HG03095 (cell line): ENCODE data around the gene ST7.

Experiments used
- ATAC-seq: cut with Tn5 transposase; IDR thresholded peaks from one replicate; pipeline ENCODE4 v1.9.1; 2021; ENCODE audit warnings: moderate library complexity; ENCODE audit not compliant: unreplicated experiment

ST7 gene

DNA sequence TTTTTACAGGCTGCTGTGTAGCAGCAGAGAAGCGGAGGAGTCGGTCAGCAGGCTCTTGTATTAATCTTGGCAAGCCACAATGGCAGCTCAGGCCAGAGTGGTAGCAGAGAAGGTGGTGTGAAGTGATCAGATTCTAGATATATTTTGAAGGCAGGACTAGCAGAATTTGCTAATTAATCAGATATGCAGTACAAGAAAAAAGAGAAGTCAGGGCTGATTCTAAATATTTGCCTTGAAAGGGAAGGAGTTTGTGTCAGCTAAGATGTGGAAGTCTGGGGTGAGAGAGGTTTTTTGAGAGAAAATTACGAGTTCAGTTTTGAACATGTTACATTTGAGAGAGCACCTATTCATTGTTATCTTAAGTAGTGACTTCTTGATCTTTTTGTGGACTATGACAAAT, 193.2 kb downstream of the ST7 start:
- ATAC-seq, result no peak

DNA sequence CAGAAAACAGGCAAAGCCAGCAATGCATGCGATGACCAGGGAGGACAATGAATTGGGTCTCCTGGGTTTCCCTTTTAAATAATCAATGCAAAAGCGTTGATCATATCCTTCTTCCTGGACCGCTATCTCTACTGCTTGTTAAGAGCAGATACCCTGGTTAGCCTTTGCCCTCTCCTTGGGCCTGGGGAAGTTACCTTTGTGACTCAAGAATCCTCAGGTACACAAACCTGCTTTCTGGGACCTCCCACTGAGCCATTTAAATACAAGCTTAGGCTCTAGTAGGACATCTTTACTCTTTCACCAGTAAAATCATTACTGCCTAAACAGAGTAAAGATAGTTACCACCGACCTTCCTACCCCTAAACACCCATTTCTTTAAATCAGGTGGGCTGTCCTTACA, 195.7 kb downstream of the ST7 start:
- no peak for ATAC-seq

DNA sequence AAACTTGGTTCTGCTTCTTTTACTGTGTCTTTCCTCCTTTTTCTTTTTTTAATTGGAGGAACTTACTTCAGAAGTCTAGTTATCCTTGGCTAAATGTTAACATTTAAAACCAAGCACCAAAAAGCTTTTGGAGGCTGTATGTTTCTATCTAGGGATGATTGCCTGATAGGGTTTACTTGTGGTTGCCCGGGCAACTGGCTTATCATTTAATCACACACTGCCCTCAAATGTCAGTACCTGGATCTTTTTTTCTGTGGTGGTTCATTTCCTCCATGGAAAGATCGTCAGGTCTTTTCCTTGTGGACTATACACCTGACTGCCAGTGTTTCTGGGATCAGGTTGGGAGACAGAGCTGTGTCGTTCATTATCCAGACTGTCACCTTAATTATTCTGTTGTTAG, 196.4 kb downstream of the ST7 start:
- ATAC-seq, result no peak

DNA sequence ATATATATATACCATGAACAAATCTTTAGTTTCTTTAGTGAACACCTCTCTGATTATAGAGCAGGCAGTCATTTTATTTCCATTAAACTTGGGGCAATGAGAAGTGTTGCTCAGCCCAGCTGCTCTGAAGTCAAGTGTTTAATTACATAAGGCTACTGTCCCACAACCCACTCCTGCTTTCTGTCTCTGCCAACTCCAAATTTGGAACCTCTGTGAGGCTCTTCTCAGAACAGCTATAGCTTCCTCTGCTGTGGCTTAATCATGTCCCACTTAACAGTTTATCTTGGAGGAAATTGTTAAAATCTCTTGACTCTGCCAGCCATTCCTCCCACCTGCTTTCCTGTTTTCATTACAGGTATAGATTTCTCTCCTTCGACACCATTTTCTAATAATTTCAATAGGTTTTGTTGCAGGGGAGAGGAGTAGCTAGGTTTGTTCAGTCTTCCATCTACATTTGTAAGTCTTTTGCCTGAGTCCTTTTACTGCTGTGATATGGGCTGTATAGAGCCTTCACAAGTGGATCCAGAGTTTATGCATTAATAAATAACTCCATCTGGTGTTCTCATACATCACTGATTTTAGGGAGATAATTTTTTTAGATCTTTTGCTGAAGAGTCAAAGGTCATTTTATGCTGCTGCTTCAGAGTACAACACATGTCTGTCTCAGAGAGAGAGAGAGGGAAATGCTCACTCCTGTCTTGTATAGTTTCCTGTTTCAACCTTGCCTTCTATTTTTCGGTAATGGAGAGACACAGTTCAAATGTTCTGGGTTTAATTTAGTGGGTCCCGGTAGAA, 199.1 kb downstream of the ST7 start:
- ATAC-seq, result no peak

DNA sequence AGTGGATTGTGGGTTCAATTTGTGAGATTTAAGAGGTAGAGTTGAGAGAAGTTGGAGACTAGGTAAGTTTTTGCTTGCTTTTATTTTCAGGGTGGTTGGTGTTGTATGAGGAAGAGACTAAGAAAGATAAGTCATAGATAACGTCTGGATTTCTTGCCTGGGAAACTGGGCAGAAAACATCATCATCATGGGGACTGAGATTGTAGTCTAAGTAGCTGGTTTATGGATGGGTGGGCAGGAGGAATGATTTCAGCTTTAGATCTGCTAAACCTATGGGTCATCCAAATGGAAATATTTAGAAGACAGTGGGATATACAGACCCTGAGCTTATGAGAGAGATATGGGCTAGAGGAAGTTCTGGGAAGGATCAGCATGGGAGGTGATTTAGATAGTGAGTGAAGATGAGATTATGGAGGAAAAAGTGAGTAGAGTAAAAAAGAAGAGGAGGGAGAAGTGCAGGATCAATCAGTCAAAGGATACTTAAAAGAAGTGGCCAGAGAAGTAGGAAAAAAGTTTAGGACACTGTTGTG, 199.8 kb downstream of the ST7 start:
- ATAC-seq, result no peak

DNA sequence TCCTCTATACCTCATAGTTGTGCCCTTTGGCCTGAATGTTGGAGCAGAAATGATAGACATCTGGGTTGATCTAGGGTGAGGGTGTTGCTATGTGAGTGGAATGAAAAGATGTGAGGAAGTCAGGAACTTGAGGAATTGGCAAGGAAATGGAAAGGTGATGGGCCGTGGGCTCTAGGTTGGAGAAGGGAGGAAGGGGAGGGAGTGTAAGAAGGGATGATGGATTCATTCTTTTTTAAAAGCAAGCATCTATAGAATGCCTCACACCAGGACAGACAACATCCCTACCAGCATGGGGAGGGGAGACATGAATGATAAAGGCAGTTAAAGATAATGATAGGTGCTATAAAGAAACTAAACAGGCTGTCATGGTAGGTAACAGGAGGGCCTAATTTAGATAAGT, 201.4 kb downstream of the ST7 start:
- ATAC-seq, result no peak

DNA sequence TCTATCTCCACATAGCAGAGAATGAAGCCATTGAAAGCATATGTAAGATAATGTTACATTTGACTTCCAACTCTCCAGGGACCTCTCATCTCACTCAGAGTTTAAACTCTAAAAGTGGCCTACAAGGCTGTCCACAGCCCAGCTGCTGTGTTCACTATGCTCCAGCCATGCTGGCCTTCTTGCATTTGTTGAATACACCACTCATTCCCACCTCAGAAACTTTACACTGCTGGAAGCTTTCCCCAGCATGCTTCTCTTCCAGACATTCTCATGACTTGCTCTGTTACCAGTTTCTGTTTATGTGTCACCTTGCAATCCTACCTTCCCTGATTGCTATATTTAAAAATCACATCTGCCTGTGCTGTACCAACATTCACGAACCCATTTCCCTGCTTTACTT, 202.4 kb downstream of the ST7 start:
- ATAC-seq, result no peak

DNA sequence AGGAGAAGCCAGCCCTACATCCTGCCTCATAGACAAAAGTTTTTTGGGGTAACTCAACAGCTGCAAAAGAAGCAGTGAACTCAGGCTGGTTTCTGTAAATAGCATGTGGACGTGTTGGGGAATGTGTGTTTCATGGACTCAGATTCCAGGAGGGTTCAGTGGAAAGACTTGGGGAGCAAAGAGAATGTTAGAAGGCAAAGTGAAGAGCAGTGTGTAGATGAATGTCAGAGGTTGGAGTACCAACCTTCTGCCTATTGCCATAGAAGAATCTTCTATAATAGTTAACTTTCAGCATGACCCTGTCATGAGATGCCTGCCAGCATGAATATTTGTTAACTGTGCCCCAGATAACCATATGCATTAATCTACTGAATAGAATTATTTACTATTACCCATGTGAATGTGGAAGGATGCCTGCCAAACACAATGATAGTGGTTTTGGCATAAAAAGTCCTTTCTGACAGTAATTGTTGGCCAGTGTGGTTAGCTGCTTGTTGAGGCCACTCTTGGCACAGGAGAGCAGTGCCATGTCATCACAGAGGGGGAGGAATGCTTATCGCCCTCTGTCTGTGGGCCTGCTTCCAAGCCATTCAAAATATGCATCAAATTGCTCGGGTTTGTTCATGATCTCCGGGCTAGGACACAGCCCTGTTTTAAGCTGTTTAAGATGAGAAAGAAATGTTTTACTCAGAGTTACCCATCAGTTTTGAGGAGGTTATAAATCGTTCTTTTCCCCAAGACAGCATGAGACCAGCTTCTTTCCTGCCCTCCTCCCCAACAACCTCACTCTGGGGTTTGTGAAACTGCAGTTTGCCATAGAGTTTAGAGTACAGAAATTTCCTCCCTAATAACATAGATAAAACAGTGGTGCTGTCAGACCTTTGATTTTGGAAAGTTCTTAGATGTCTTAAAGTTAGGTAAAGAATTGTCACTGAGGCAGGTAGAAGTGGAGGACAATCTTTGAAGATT, 204.2 kb downstream of the ST7 start:
- no peak for ATAC-seq

DNA sequence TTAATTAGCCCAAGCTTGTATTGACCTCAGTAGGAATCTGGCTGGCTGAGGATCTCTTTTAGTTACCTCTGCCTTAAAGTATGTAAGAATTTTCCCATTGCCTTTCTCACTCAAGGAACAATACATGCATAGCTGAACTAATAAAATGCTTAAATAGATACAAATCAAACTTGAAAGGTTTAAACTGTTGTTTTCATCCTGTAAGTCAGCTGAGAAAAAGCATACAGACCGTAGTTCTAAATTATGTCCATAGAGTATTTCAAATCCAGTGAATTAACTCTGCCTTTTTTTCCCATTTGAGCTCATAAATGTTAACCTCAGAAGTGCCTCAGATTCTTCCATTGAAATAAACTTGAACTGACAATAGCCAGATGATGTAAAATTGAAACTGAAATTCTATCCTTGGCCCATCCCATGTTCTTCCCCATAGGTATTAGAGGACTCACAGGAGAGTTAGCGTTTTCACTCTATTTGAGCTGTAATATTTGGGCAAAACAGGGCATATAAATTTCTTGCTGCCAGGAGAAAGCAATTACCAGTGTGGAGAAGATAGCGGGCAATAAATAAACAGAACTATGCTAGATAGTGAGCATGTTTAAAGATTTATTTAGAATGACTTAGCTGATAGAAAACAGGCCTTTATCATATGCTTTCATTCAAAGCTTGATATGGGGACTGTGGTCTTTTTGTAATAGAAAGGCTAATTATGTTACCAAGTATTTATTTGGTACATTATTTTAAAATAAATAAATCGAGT, 205.8 kb downstream of the ST7 start:
- no peak for ATAC-seq

DNA sequence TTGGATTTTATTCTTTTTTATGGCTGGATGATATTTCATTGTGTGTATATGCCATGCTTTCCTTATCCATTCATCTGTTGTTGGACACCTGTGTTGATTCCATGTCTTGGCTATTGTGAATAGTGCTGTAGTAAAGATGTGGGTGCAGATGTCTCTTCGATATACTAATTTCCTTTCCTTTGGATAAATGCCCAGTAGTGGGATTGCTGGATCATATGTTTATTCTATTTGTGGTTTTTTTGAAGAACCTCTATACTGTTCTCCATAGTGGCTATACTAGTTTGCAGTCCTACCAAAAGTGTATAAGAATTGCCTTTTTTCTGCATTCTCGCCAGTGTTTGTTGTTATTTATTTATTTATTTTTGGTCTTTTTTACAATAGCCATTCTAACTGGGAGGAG, 209.8 kb downstream of the ST7 start:
- ATAC-seq, result no peak

DNA sequence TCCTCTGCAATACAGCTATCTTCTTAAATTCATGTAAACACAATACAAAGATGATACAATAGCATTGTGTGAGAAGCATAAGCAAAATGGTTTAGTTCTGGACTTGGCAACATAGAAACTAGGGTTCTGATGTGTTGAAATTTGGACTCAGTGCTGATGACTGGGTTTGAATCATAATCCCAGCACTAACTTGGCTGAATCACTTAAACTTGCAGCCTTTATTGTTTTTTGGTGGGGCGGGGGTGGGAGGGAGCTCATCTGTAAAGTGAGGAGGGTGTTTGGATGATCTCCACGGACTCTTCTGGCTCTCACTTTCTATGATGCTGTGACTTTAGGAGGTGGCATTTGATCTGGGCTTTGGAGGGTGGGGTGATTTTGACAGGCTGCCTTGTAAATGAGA, 211.3 kb downstream of the ST7 start:
- ATAC-seq, result no peak

DNA sequence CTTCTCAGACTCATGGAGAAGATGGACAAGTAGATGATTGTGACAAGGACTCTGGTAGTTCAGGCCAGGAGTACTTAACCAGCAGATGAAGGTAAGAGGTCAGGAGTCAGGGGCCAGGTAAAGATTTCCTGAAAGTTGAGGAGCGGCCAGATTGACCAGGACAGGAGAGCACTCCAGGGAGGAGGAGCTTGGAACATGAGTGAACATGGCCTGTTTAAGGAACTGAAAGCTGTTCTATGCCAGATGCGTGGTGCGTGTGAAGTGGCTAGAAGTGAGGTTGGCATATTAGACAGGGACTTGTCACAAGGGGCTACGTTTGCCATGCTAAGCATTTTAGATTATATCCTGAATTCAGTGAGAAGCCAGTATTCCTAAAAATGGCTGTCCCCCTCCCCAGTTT, 212.4 kb downstream of the ST7 start:
- no peak for ATAC-seq

DNA sequence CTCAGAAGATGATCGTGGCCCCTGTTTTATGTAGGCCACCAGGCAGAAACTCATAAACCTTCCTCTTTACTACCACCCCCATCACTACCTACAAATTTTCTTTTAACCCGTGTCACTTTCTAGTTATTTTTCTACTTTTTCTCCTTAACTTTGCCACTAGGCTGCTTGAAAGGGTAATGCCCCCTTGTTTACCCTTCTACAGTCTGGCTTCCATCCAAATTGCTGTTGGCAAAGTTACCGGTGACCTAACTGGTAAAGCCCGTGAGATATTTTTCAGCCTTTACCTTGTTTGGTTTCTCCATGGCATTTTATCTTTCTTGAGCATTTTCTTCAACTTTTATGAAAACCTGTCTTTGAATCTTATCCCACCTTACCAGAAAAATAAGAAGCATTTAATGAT, 216.6 kb downstream of the ST7 start:
- no peak for ATAC-seq

DNA sequence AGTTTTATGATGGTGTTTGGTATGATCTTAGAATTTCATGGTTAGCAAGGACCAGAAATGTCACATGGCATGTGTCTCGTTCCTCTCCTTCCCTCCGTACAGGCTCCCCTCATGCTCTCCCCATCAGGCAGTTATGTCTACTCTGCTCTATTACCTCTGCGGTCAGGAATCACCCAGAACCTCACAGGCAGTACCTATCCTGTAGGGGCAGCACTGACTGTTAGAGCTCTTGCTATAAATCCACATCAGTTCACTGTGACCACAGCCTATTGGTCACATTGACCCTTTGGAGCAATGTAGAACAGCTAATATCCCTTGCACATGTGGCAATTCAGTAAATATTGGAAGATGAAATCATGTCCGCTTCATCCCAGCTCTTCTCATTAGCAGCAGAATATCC, 217.8 kb downstream of the ST7 start:
- no peak for ATAC-seq

DNA sequence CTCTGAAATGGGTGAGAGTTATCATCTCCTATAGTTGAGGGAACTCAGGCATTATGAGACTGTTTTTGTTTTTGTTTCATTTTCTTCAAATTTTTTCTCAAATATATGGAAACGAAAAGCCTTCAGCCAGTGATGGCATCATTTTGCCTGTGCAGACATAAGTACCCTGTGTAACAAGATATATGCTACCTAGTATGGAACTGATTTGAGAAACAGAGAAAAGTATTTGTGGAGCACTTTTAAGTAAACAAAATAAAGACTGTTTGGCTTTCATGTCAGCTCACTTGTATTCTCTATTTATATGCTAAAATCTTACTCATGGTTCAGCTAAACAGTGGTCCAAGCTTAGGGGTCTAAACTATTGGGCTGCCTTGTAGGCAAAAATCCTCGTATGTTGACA, 219.0 kb downstream of the ST7 start:
- ATAC-seq, result no peak

DNA sequence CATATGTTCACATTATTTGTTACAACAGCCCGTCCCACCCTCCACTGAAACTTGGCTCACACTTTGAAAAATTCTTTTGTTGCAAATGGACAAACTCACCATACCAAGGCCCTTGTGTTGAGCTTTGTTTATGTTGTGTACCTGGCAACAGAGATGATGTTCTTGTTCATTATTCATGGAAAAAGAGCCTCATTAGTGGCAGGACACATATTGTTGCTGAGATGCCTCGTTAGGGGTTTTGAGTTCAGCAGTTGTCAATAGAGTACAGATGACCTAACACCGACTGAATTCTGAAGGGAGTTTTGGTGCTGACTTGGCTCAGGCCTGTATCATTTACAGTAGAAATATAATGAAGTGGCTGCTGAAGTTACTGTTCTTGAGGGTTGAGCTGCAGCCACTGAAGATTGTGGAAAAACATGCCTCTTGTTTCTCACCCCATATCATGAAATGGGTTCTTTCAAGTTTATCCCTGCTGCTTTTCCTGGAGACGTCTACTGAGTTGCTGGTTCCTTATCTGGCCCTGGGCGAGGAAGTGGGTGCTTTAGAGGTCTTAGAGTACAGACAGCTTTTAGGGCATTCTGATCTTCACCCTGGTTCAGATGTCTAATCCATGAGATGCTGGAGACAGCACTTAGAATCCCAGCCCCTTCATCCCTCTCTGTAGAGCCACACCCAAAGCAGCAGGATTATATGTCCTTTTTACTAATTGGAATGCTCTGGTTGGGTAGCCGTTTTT, 219.9 kb downstream of the ST7 start:
- ATAC-seq, result no peak

DNA sequence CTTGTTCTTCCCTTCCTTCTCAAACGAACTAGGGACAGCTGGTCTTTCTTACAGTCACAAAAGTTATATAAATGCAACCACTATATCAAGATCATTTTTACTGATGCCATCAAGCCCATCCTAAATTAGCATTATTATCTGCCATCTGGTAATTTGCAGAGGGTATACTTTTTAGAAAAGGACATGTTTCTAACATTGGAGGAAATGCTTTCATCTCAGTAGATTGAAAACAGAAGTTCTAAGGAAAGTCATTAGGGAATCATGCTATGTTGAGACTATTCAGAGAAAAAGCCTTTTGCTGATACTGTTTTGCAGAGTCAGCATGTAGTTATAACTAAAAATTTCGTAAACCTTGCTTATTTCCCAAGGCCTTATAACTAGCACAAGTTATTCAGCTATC, 222.9 kb downstream of the ST7 start:
- no peak for ATAC-seq

DNA sequence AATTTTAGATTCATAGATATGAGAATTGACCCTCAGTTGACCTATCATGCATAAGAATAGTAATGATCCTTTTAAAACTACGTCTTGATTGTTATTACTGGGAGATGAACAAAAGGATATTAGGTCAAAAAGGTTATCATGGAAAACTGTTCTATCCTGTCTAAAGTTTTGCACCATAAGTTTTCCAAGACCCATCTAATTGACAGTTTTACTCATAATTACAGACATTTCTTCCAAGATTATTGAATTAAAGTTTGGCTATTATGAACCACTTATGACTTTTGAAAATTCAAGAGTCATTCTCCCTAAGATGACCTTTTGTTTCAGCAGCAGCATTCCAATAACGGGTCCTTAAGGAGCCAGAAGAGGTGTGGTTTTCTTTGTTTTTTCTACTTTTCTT, 225.3 kb downstream of the ST7 start:
- no peak for ATAC-seq

DNA sequence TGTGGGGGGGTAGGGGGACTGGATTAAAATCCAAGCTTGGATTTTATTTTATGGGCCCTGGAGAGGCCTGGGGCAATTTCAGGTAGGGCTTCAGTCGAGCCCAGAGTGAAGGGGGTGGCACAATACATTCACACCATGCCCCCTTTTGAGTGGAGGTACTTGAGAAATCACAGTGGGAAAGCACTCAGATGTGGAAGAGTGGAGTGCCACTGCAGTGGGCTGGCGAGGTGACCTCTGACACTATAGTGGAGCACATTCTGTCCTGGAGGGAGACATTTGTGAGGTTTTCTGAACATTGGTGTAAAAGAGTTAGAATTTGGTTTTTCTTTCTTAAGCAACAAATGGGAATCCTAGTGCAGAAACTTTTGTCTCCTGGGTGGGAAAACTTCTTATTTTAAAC, 226.4 kb downstream of the ST7 start:
- no peak for ATAC-seq

DNA sequence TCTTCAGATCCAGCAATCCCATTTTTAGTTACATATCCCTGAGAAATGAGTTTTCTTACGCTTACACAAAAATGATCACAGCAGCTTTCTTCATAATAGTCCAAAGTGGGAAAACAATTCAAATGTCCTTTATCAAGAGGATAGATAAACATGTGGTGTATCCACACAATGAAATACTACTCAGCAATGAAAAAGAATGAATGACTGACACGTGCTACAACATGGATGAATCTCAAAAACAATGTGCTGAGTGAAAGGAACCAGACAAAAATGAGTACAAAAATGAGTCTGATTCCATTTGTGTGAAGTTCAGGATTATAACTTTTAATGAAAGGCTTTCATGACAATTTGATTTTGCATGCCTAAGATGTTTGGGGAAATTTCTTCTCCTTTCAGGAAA, 230.4 kb downstream of the ST7 start:
- no peak for ATAC-seq

DNA sequence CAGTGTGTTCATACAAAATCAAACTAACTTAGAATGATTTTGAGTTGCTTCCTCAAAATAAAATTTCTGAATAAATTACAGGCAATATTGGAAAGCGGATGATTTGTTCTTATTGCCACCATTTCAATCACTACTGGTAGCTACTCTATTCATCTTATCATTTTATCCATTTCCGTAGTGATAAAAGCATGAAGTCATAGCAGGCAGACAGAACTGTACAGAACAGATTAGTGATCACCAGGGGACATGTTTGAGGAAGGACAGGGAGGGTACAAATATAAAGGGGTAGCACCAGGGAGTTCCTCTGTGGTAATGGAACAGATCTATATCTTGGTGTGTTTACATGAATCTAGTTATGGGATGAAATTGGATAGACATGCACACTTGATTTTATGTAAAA, 231.1 kb downstream of the ST7 start:
- no peak for ATAC-seq
